MCF 10A (cell line): ENCODE data around the gene TCP10L. TPM values are rescaled to one million over a fixed set of nuclear protein-coding genes. Genes with fewer than 3 reads are reported as not detected.
"Not testable (repeated sequence)": the region's sequence is repeated elsewhere in the genome, so short reads cannot be mapped to it uniquely, and the experiment has no call there.

Source experiments
- Bru-seq: library from RNA; stranded (reverse); fragments of 400-500 nt; gene quantifications from one replicate; lab custom pipeline; 2021; lab: Mats Ljungman, UMichigan
- BruChase-seq, 2 experiments: library from RNA; stranded (reverse); fragments of 400-500 nt; gene quantifications; one replicate each; lab custom pipeline; 2021; lab: Mats Ljungman, UMichigan
- BruUV-seq: library from RNA; stranded (reverse); fragments of 400-500 nt; replicated peaks from 2 replicates; lab custom pipeline; 2021; lab: Mats Ljungman, UMichigan
- CTCF ChIA-PET: fragments of 300-600 bp; sonication (Branson Sonifier 250); formaldehyde crosslinking; extraction: SDS; loops from one replicate; lab custom pipeline; 2021; ENCODE audit warnings: antibody characterized with exemption, inconsistent platforms; lab: Yijun Ruan, JAX
- POLR2A ChIA-PET: fragments of 300-600, 350-650 bp; sonication (Branson Sonifier 250); formaldehyde crosslinking; extraction: SDS; loops from one replicate; lab custom pipeline; 2020; ENCODE audit warnings: antibody characterized with exemption, inconsistent platforms; lab: Yijun Ruan, JAX
- DNase-seq: peaks from one replicate; pipeline ENCODE4 v3.0.0-alpha.2; 2018; ENCODE audit not compliant: unreplicated experiment
- H3K27ac Mint-ChIP-seq: one replicate; pipeline ENCODE4 v1.8.0; 2022; ENCODE audit warnings: mild to moderate bottlenecking, low read depth, mixed read lengths; ENCODE audit not compliant: unreplicated experiment
- H3K27me3 Mint-ChIP-seq: one replicate; pipeline ENCODE4 v1.8.0; 2022; ENCODE audit warnings: mixed read lengths; ENCODE audit not compliant: insufficient read depth, unreplicated experiment
- H3K36me3 Mint-ChIP-seq: one replicate; pipeline ENCODE4 v1.8.0; 2022; ENCODE audit warnings: mild to moderate bottlenecking, moderate library complexity, mixed read lengths; ENCODE audit not compliant: insufficient read depth, unreplicated experiment
- H3K4me1 Mint-ChIP-seq: one replicate; pipeline ENCODE4 v1.8.0; 2022; ENCODE audit warnings: mixed read lengths; ENCODE audit not compliant: insufficient read depth, unreplicated experiment
- H3K4me3 Mint-ChIP-seq: one replicate; pipeline ENCODE4 v1.8.0; 2022; ENCODE audit warnings: mild to moderate bottlenecking, moderate library complexity, mixed read lengths; ENCODE audit not compliant: unreplicated experiment
- H3K9me3 Mint-ChIP-seq: one replicate; pipeline ENCODE4 v1.8.0; 2022; ENCODE audit warnings: mixed read lengths; ENCODE audit not compliant: unreplicated experiment
- intact Hi-C: fragments of 100-400 bp; cut with micrococcal nuclease; formaldehyde crosslinking; loops from 2 replicates; pipeline ENCODE4 v1.14.1; 2022
- long read RNA-seq: library from polyadenylated mRNA; stranded (forward); transcript quantifications from one replicate; pipeline ENCODE4 v2.0.0, GENCODE V29; 2022
- total RNA-seq: library from RNA; stranded (reverse); gene quantifications from 2 replicates; pipeline ENCODE4 v1.2.3, GENCODE V29; 2022
- TF ChIP-seq, protein P1 (sequence below): fragments of 200-600 bp; IDR thresholded peaks from one replicate; pipeline ENCODE4 v1.8.0; 2022; ENCODE audit warnings: antibody characterized with exemption, mild to moderate bottlenecking; ENCODE audit not compliant: unreplicated experiment

Gene TCP10L, protein sequence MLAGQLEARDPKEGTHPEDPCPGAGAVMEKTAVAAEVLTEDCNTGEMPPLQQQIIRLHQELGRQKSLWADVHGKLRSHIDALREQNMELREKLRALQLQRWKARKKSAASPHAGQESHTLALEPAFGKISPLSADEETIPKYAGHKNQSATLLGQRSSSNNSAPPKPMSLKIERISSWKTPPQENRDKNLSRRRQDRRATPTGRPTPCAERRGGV
- total RNA-seq (not detected in 2 replicates), Bru-seq, nascent RNA (percentile 15 among the genes with signal in this experiment), BruChase-seq, experiment 1, labeled RNA remaining after a 6-hour chase (percentile 39 among the genes with signal in this experiment), BruChase-seq, experiment 2, labeled RNA remaining after a 2-hour chase (percentile 40 among the genes with signal in this experiment)
- long read RNA-seq = 0 reads

DNA sequence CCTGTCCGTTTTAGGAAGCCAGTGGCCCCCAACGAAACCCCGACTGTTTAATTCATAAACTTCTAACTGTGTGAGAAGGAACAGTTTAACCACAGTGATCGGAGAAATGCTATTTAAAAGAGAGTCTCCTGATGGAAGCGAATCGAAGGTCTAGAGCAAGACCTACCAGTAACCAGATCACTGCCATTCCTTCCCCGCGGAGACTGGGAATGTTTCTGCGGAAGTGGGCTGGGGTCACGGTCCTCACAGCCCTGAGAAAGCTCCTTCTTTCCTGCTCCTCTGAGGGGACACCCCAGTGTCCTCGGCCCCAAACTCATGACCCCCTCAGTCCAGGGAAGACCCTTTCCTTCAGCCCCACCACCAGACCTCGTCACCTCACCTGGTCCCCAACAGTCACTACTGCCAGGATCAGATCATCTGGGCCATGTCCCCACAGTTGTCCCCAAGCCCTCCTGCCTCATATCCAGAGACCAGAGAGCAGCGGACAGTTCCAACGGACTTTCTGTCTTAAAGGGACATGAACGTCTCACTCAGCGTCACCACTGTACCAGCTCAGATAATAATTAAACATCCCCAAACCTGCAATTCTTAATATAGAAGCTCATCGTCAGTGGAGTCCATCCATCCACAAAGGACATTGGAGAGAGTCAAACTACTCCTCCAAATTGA lies at the start of gene TCP10L:
Gene TCP10L, minus strand, starts transcription at position 482 of the 669 bp plus-strand sequence. CDS start 1,219 bp downstream, outside the sequence.
- intact Hi-C loops = no loop called here
- ChIA-PET CTCF (interaction anchor here (1.4 kb wide), 1 partner anchor 15 kb away, joined by 3 read pairs; no protein-coding TSS in a partner anchor), POLR2A (no interaction called here)
- no peak for DNase-seq
- no peak within 1 kb of the TSS for H3K27ac Mint-ChIP-seq
- TF ChIP-seq, protein P1, sequence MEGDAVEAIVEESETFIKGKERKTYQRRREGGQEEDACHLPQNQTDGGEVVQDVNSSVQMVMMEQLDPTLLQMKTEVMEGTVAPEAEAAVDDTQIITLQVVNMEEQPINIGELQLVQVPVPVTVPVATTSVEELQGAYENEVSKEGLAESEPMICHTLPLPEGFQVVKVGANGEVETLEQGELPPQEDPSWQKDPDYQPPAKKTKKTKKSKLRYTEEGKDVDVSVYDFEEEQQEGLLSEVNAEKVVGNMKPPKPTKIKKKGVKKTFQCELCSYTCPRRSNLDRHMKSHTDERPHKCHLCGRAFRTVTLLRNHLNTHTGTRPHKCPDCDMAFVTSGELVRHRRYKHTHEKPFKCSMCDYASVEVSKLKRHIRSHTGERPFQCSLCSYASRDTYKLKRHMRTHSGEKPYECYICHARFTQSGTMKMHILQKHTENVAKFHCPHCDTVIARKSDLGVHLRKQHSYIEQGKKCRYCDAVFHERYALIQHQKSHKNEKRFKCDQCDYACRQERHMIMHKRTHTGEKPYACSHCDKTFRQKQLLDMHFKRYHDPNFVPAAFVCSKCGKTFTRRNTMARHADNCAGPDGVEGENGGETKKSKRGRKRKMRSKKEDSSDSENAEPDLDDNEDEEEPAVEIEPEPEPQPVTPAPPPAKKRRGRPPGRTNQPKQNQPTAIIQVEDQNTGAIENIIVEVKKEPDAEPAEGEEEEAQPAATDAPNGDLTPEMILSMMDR = no peak
- no peaks in the 10 kb centered on the region for H3K36me3 Mint-ChIP-seq
- H3K4me3 Mint-ChIP-seq = no peak within 1 kb of the TSS
- no peaks in the 10 kb centered on the region for H3K4me1 Mint-ChIP-seq
- no peaks in the 10 kb centered on the region for H3K9me3 Mint-ChIP-seq
- peaks cover 11% of the 10 kb centered on the region for H3K27me3 Mint-ChIP-seq
- no TSS peak for BruUV-seq

DNA sequence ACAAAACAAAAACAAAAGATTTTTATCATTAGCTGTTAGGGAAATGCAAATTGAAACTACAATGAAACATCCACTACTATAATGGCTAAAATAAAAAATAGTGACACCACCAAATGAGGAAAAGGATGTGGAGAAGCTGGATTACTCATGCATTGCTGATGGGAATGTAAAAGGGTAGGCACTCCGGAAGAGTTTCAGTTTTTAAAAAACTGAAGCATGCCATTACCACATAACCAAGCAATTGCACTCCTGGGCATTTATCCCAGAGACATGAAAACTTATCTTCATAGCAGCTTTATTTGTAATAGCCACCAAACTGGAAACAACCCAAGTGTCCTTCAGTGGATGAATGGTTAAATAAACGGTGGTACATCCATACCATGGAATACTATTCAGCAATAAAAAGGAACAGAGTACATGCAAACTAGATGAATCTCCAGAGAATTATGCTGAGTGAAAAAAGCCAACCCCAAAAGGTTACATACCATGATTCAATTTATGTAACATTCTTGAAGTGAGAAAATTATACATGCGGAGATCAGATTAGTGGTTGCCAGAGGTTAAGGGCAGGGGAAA lies 41.4 kb upstream of the TCP10L start:
- Mint-ChIP-seq H3K9me3 (no peaks in the 10 kb centered on the region), H3K4me3 (no peak overlapping the region), H3K36me3 (peaks cover 10% of the 10 kb centered on the region), H3K27me3 (peaks cover 4% of the 10 kb centered on the region), H3K27ac (no peak overlapping the region), H3K4me1 (peaks cover 7% of the 10 kb centered on the region)
- CTCF ChIA-PET = no interaction called here
- no TSS peak for BruUV-seq
- POLR2A ChIA-PET = interaction anchor here (1.1 kb wide), 1 partner anchor 9 kb away, joined by 3 read pairs; no protein-coding TSS in a partner anchor
- TF ChIP-seq, protein P1 = no peak
- DNase-seq = peak; percentile 1
- intact Hi-C loops = no loop called here

DNA sequence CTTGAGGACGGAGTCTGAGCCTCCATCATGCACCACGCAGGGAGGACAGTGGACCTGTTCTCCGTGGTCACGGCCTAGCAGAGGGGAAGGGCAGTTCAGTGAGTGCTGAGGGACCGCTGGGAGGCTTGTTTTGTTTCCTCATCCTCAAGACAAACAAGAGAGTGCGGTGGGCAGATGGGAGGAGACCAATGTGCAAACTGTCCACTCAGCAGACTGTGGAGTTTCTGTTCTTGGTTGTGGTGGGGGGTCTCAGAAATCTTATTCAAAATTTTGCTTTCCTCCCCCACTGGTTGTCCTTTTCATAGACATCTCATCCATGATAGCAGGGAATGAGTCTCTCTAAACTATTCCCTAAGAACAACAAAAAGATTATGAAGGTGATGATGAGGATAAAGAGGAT lies 32.9 kb upstream of the TCP10L start:
- H3K9me3 Mint-ChIP-seq, H3K4me1 Mint-ChIP-seq, intact Hi-C loops, DNase-seq, BruUV-seq, H3K27ac Mint-ChIP-seq, H3K4me3 Mint-ChIP-seq, H3K36me3 Mint-ChIP-seq, POLR2A ChIA-PET, CTCF ChIA-PET: not testable (repeated sequence)
- peaks cover 76% of the 10 kb centered on the region for H3K27me3 Mint-ChIP-seq

DNA sequence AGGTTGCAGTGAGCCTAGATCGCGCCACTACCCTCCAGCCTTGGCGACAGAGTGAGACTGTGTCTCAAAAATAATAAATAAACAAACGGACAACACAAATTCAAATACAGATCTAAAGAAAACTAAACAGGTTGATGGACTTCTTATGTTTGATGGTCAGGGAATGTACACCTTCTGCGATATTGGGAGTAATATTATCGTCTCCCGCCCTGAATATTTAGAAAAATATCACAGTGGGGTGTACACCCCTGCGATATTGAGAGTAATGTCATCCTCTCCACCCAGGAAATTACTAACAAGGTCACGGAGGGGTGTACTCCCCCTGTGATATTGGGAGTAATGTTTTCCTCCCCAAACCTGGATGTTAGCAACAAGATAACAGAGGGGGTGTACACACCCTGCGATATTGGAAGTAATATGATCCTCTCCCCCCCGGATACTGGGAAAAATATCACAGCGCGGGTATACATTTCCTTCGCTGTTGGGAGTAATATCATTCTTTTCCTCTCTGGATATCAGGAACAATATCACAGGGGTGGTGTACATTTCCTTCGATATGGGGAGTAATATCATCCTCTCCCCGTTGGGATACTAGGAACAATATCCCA lies 28.2 kb upstream of the TCP10L start:
- no TSS peak for BruUV-seq
- ChIA-PET POLR2A (interaction anchor here (0.6 to 3.4 kb wide), 12 partner anchors 12 to 241 kb away, joined by 3 to 24 read pairs (median 6); partner anchors contain the start of genes EVA1C, PAXBP1, SYNJ1 and URB1), CTCF (interaction anchor here (0.7 to 5.2 kb wide), 3 partner anchors 12 to 1994 kb away, joined by 3 to 28 read pairs (median 5); no protein-coding TSS in a partner anchor)
- peak overlapping the region; percentile 90 for H3K4me3 Mint-ChIP-seq
- DNase-seq = no peak
- intact Hi-C loops = loop anchor here (2.0 kb wide), 1 partner anchor 115 kb away; the partner anchor contains the start of gene SYNJ1
- peaks cover 17% of the 10 kb centered on the region for H3K36me3 Mint-ChIP-seq
- peaks cover 40% of the 10 kb centered on the region for H3K27me3 Mint-ChIP-seq
- H3K9me3 Mint-ChIP-seq = no peaks in the 10 kb centered on the region
- H3K27ac Mint-ChIP-seq = peak overlapping the region; percentile 99
- no peaks in the 10 kb centered on the region for H3K4me1 Mint-ChIP-seq
- TF ChIP-seq, protein P1 = no peak
